ACC112 (cell line): ENCODE measurements around the gene CADM1.

ENCODE experiments used
- H2AFZ ChIP-seq: fragments of 200-600 bp; sonication (generic); one replicate; pipeline ENCODE4 v1.6.0; 2017; ENCODE audit warnings: antibody characterized with exemption, low read length; ENCODE audit not compliant: unreplicated experiment
- H3K27ac ChIP-seq: fragments of 200-600 bp; sonication (generic); 2 replicates; pipeline ENCODE4 v1.5.1; 2014; ENCODE audit warnings: low read depth, mild to moderate bottlenecking, antibody characterized with exemption, low read length, moderate library complexity
- H3K27me3 ChIP-seq: fragments of 200-600 bp; sonication (generic); 2 replicates; pipeline ENCODE4 v1.6.1; 2014; ENCODE audit warnings: mild to moderate bottlenecking, antibody characterized with exemption, low read length, moderate library complexity, mixed read lengths; ENCODE audit not compliant: insufficient read depth
- H3K36me3 ChIP-seq: fragments of 200-600 bp; sonication (generic); 2 replicates; pipeline ENCODE4 v1.6.1; 2016; ENCODE audit warnings: mild to moderate bottlenecking, antibody characterized with exemption, low read length, moderate library complexity, mixed read lengths; ENCODE audit not compliant: insufficient read depth
- H3K4me1 ChIP-seq: fragments of 200-600 bp; sonication (generic); one replicate; pipeline ENCODE4 v1.6.1; 2016; ENCODE audit warnings: low read length, mixed read lengths; ENCODE audit not compliant: insufficient read depth, unreplicated experiment, control insufficient read depth
- H3K4me3 ChIP-seq: fragments of 200-600 bp; sonication (generic); 2 replicates; pipeline ENCODE4 v1.5.1; 2014; ENCODE audit warnings: mild to moderate bottlenecking, low read depth, low read length
- H3K79me2 ChIP-seq: fragments of 200-600 bp; sonication (generic); one replicate; pipeline ENCODE4 v1.6.0; 2016; ENCODE audit warnings: low read length; ENCODE audit not compliant: control insufficient read depth, unreplicated experiment, insufficient read depth

CADM1 gene

DNA sequence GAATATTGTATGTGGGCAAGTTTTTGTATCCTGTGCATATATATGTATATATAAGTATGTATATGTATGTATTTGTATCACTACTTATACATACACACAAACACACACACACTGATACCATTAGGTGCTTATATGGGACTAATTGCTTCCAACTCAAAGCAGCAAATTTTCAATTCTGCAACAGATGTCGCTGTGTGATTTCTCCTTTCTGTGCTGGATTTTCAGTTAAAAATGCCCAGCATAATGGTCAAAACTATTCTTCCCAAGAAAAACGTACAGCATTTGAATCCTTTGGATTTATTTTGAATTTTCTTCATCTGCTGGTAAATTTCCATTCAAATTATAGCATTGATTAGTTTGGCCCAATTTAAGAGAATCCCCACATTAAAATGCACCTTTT is 4.3 kb downstream of the CADM1 start:
- no peak overlapping the region for H3K27ac ChIP-seq
- no peaks in the 10 kb centered on the region for H3K4me1 ChIP-seq
- no peak overlapping the region for H2AFZ ChIP-seq
- H3K27me3 ChIP-seq = peaks cover 44% of the 10 kb centered on the region
- no peaks in the 10 kb centered on the region for H3K36me3 ChIP-seq
- H3K4me3 ChIP-seq = no peak overlapping the region
- no peaks in the 10 kb centered on the region for H3K79me2 ChIP-seq

- peaks cover 39% of the 10 kb centered on the region for H3K27me3 ChIP-seq
- H2AFZ ChIP-seq = no peak overlapping the region
- no peaks in the 10 kb centered on the region for H3K4me1 ChIP-seq
- no peak overlapping the region for H3K27ac ChIP-seq
- no peak overlapping the region for H3K4me3 ChIP-seq
- H3K79me2 ChIP-seq = no peaks in the 10 kb centered on the region
- H3K36me3 ChIP-seq = no peaks in the 10 kb centered on the region
Observed at GRCh38 chr11:115499241-115499799, 4.9 kb downstream of the CADM1 start.

GRCh38 chr11:115498354-115498753 is 5.9 kb downstream of the CADM1 start:
- Histone ChIP-seq H3K4me1 (no peaks in the 10 kb centered on the region), H3K27me3 (peaks cover 29% of the 10 kb centered on the region; the same call in 1 of the 2 replicates), H3K36me3 (no peaks in the 10 kb centered on the region), H3K79me2 (no peaks in the 10 kb centered on the region), H3K4me3 (no peak overlapping the region), H3K27ac (no peak overlapping the region), H2AFZ (no peak overlapping the region)

DNA sequence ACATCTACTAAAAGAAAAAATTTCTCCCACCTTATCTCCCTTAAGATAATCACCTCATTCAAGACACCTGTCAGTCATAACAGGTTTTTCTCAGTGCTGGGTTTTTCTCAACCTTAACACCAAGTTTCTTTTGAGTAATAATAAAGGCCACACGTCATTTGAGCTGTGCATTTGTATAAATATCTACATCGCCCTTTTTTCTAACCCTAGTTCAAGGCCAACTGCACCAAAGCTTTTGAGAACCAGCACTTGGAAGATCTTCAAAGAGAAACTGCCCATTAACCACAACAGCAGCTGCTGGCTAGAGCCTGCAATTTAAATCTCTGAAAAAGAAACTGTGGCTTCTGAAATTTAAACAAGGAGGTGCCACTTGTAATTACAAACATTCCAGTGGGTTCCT is 6.9 kb downstream of the CADM1 start:
- Histone ChIP-seq H3K4me3 (no peak overlapping the region), H3K79me2 (no peaks in the 10 kb centered on the region), H3K4me1 (no peaks in the 10 kb centered on the region), H2AFZ (no peak overlapping the region), H3K27ac (no peak overlapping the region), H3K27me3 (peaks cover 19% of the 10 kb centered on the region; the same call in 1 of the 2 replicates), H3K36me3 (no peaks in the 10 kb centered on the region)

DNA sequence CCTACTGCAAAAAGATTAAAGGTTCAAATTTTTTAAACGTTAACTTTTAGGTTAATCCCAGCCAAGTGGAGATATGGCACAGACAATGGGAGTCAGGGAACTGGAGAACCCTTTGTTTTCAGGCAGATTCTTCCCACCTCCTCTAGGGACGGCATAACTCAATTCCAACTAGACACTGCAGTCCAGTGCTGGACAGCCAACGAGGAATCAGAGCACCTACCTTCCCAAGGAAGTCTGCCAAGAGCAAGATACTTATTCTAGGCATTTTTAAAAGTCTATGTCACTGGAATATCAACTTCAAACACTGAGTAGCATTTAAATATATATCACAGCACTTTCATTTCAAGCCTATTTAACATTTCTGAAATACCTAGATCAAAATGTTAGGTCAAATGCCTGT is 7.3 kb downstream of the CADM1 start:
- Histone ChIP-seq H2AFZ (no peak overlapping the region), H3K4me3 (no peak overlapping the region), H3K27ac (no peak overlapping the region), H3K27me3 (peaks cover 16% of the 10 kb centered on the region; the same call in 1 of the 2 replicates), H3K79me2 (no peaks in the 10 kb centered on the region), H3K36me3 (no peaks in the 10 kb centered on the region), H3K4me1 (no peaks in the 10 kb centered on the region)

GRCh38 chr11:115493905-115494304 is 10.3 kb downstream of the CADM1 start:
- Histone ChIP-seq H2AFZ (no peak overlapping the region), H3K36me3 (no peaks in the 10 kb centered on the region), H3K27me3 (no peaks in the 10 kb centered on the region), H3K4me3 (no peak overlapping the region), H3K4me1 (no peaks in the 10 kb centered on the region), H3K27ac (no peak overlapping the region), H3K79me2 (no peaks in the 10 kb centered on the region)

DNA sequence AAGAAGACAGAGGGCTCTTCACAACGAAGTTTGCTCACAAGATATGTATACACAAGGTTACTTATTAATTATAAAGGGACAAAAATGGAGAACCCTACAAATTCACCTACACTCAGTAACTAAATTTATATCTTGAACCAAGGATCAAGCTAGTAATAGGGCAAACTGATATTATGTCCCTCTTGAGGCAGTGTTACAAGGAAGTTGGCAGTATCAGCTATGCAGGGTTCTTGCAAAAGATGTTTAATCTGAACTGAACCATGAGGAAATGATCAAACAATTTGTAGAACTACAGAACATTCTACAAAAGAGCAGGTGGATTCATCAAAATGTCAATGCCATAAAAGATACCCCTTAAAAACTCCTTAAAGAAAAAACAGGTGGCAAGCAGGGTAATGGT is 10.7 kb downstream of the CADM1 start:
- no peaks in the 10 kb centered on the region for H3K36me3 ChIP-seq
- no peak overlapping the region for H3K4me3 ChIP-seq
- no peak overlapping the region for H3K27ac ChIP-seq
- H3K4me1 ChIP-seq = no peaks in the 10 kb centered on the region
- H2AFZ ChIP-seq = no peak overlapping the region
- no peaks in the 10 kb centered on the region for H3K79me2 ChIP-seq
- no peaks in the 10 kb centered on the region for H3K27me3 ChIP-seq

GRCh38 chr11:115489466-115489865 is 14.7 kb downstream of the CADM1 start:
- no peak overlapping the region for H2AFZ ChIP-seq
- H3K4me3 ChIP-seq = no peak overlapping the region
- H3K79me2 ChIP-seq = no peaks in the 10 kb centered on the region
- no peaks in the 10 kb centered on the region for H3K36me3 ChIP-seq
- no peaks in the 10 kb centered on the region for H3K27me3 ChIP-seq
- no peak overlapping the region for H3K27ac ChIP-seq
- H3K4me1 ChIP-seq = no peaks in the 10 kb centered on the region

- Histone ChIP-seq H3K4me3 (no peak overlapping the region), H3K36me3 (no peaks in the 10 kb centered on the region), H3K79me2 (no peaks in the 10 kb centered on the region), H3K27me3 (no peaks in the 10 kb centered on the region), H2AFZ (no peak overlapping the region), H3K27ac (no peak overlapping the region), H3K4me1 (no peaks in the 10 kb centered on the region)
Observed at GRCh38 chr11:115488945-115489344, 15.3 kb downstream of the CADM1 start.

DNA sequence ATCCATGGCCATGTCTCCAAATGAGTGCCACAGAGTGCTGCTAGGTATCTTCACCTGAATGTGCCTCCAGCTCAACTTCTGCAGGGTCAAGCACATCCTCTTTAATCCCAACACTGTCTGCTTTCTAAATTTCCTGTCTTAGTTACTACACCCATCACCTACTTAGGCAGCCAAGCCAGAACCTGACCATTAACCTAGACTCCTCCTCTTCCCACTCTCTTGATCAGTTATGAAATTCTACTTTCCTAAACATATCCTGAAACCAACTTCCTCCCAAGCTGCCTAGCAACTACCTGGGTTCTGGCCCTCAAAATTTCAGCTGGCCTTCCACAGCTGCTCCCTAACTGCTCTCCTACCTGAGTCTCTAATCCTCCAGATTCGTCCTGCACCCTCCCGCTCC is 22.7 kb downstream of the CADM1 start:
- Histone ChIP-seq H2AFZ (no peak overlapping the region), H3K4me1 (no peaks in the 10 kb centered on the region), H3K36me3 (no peaks in the 10 kb centered on the region), H3K27ac (no peak overlapping the region), H3K79me2 (no peaks in the 10 kb centered on the region), H3K4me3 (no peak overlapping the region), H3K27me3 (no peaks in the 10 kb centered on the region)

DNA sequence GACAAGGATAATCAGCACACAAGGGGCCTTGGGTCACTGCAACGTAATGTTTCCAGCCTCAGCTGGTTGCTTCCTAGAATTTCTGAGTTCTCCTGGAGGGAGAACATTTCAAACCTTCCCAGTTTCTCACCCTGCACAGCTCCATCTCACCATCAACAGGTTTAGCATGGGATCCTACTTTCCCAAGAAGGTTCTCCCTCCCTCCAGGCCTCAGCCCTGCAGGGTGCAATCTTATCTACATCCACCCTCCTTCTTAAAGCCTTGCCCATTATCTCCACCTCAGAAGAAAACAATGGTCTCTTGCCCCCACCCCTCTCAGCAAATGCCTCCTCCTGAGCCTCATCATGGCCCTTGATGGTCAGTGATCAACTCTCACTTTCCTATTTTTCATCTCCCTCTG is 23.6 kb downstream of the CADM1 start:
- Histone ChIP-seq H3K27ac (no peak overlapping the region), H2AFZ (no peak overlapping the region)

More for the DNA sequence above, 23.6 kb downstream of the CADM1 start:
- H3K27me3 ChIP-seq = no peaks in the 10 kb centered on the region
- no peak overlapping the region for H3K4me3 ChIP-seq
- H3K4me1 ChIP-seq = no peaks in the 10 kb centered on the region
- H3K36me3 ChIP-seq = no peaks in the 10 kb centered on the region
- no peaks in the 10 kb centered on the region for H3K79me2 ChIP-seq
